OCI-LY1 (cell line): Measurements from ENCODE around the gene MAPK11.

ENCODE experiments used
- H2AFZ ChIP-seq: fragments of 200-600 bp; sonication (generic), shearing (Covaris generic); 2 replicates; pipeline ENCODE4 v1.6.0; 2014; ENCODE audit warnings: antibody characterized with exemption, mild to moderate bottlenecking, low read length
- H3F3A ChIP-seq: fragments of 200-600 bp; sonication (generic), shearing (Covaris generic); 2 replicates; pipeline ENCODE4 v1.6.0; 2014; ENCODE audit warnings: mild to moderate bottlenecking, antibody characterized with exemption, low read length, moderate library complexity; ENCODE audit not compliant: insufficient read depth
- H3K27ac ChIP-seq: fragments of 200-600 bp; sonication (generic); 2 replicates; pipeline ENCODE4 v1.5.1; 2014; ENCODE audit warnings: low read length, mixed run types, mild to moderate bottlenecking, low read depth; ENCODE audit not compliant: poor library complexity, severe bottlenecking
- H3K27me3 ChIP-seq: fragments of 200-600 bp; sonication (generic); 2 replicates; pipeline ENCODE4 v1.6.0; 2014; ENCODE audit warnings: antibody characterized with exemption, mild to moderate bottlenecking, low read length, moderate library complexity; ENCODE audit not compliant: insufficient read depth
- H3K36me3 ChIP-seq: fragments of 200-600 bp; sonication (generic); 2 replicates; pipeline ENCODE4 v1.6.1; 2014; ENCODE audit warnings: mild to moderate bottlenecking, antibody characterized with exemption, low read length, moderate library complexity, mixed read lengths; ENCODE audit not compliant: insufficient read depth
- H3K4me1 ChIP-seq: fragments of 200-600 bp; sonication (generic); 2 replicates; pipeline ENCODE4 v1.5.1; 2014; ENCODE audit warnings: mild to moderate bottlenecking, low read length, moderate library complexity; ENCODE audit not compliant: insufficient read depth, severe bottlenecking
- H3K4me2 ChIP-seq: fragments of 200-600 bp; sonication (generic), shearing (Covaris generic); 2 replicates; pipeline ENCODE4 v1.6.1; 2014; ENCODE audit warnings: low read length
- H3K4me3 ChIP-seq: fragments of 200-600 bp; sonication (generic); 2 replicates; pipeline ENCODE4 v1.5.1; 2014; ENCODE audit warnings: low read length, low read depth, mild to moderate bottlenecking, mixed read lengths; ENCODE audit not compliant: poor library complexity, severe bottlenecking
- H3K79me2 ChIP-seq: fragments of 200-600 bp; shearing (Covaris generic); 2 replicates; pipeline ENCODE4 v1.6.1; 2016; ENCODE audit warnings: mixed run types, low read length, mixed read lengths; ENCODE audit not compliant: insufficient read depth
- H3K9ac ChIP-seq: fragments of 200-600 bp; sonication (generic), shearing (Covaris generic); 2 replicates; pipeline ENCODE4 v1.6.1; 2014; ENCODE audit warnings: mild to moderate bottlenecking, low read length, mixed read lengths
- H3K9me2 ChIP-seq: fragments of 200-600 bp; sonication (generic), shearing (Covaris generic); 2 replicates; pipeline ENCODE4 v1.6.1; 2014; ENCODE audit warnings: low read depth, mild to moderate bottlenecking, low read length, mixed read lengths
- H3K9me3 ChIP-seq: fragments of 200-600 bp; shearing (Covaris generic); 2 replicates; pipeline ENCODE4 v1.6.1; 2014; ENCODE audit warnings: low read length, mixed read lengths
- H4K20me1 ChIP-seq: fragments of 200-600 bp; sonication (generic), shearing (Covaris generic); 2 replicates; pipeline ENCODE4 v1.6.0; 2016; ENCODE audit warnings: mild to moderate bottlenecking, low read length; ENCODE audit not compliant: insufficient read depth
- EZH2 ChIP-seq: fragments of 200-600 bp; sonication (generic), shearing (Covaris generic); IDR thresholded peaks from 2 replicates; pipeline ENCODE4 v1.8.0; 2017; ENCODE audit warnings: borderline replicate concordance, mixed run types, mild to moderate bottlenecking, antibody characterized with exemption, low read length, moderate library complexity, mixed read lengths
- TF ChIP-seq, protein P1 (sequence below): fragments of 200-600 bp; sonication (generic), shearing (Covaris generic); IDR thresholded peaks from 2 replicates; pipeline ENCODE4 v1.5.1; 2017; ENCODE audit warnings: mild to moderate bottlenecking, antibody characterized with exemption, low read length, moderate library complexity, mixed read lengths

Gene MAPK11

DNA sequence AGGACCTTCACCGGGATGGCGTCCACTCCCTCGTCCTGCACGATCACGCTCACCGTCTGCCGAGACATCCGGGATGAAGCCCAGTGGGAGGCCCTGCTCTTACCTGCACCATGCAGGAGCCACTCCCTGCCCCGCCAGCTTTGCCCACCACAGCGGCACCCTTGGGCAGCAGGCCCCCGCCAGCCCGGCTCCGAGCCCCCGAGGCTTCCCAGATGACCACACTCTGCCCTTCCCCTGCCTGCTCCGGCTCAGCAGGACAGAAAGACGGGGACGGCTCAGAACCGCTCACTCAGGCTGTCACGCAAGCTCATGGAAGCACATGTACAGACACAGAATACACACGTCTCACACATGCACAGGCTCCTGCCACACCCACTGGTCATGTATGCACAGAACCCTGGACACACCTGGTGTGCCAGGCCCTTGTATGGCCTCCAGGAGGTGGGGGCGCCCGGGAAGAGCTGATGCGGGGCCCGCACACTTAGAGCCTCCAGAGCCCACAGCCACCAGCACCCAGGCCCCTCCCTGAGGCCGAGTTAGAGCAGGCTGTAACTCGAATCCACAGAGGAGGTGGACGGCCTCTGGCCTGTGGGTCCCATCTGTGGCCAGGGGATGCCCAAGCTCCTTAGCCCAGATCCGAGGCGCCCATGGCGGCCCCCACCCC, 8.9 kb upstream of the MAPK11 start:
- no peaks in the 10 kb centered on the region for H3K9me2 ChIP-seq
- H3K79me2 ChIP-seq: no peaks in the 10 kb centered on the region
- H4K20me1 ChIP-seq: no peaks in the 10 kb centered on the region
- H3K9ac ChIP-seq: no peak overlapping the region
- no peak for TF ChIP-seq EZH2
- TF ChIP-seq, protein P1, sequence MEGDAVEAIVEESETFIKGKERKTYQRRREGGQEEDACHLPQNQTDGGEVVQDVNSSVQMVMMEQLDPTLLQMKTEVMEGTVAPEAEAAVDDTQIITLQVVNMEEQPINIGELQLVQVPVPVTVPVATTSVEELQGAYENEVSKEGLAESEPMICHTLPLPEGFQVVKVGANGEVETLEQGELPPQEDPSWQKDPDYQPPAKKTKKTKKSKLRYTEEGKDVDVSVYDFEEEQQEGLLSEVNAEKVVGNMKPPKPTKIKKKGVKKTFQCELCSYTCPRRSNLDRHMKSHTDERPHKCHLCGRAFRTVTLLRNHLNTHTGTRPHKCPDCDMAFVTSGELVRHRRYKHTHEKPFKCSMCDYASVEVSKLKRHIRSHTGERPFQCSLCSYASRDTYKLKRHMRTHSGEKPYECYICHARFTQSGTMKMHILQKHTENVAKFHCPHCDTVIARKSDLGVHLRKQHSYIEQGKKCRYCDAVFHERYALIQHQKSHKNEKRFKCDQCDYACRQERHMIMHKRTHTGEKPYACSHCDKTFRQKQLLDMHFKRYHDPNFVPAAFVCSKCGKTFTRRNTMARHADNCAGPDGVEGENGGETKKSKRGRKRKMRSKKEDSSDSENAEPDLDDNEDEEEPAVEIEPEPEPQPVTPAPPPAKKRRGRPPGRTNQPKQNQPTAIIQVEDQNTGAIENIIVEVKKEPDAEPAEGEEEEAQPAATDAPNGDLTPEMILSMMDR: no peak
- H3F3A ChIP-seq: no peaks in the 10 kb centered on the region
- no peak overlapping the region for H3K4me3 ChIP-seq
- no peak overlapping the region for H3K27ac ChIP-seq
- no peaks in the 10 kb centered on the region for H3K4me1 ChIP-seq
- no peak overlapping the region for H3K4me2 ChIP-seq
- H3K36me3 ChIP-seq: no peaks in the 10 kb centered on the region
- no peaks in the 10 kb centered on the region for H3K9me3 ChIP-seq
- H3K27me3 ChIP-seq: peaks cover 7% of the 10 kb centered on the region; the same call in 1 of the 2 replicates
- no peak overlapping the region for H2AFZ ChIP-seq

DNA sequence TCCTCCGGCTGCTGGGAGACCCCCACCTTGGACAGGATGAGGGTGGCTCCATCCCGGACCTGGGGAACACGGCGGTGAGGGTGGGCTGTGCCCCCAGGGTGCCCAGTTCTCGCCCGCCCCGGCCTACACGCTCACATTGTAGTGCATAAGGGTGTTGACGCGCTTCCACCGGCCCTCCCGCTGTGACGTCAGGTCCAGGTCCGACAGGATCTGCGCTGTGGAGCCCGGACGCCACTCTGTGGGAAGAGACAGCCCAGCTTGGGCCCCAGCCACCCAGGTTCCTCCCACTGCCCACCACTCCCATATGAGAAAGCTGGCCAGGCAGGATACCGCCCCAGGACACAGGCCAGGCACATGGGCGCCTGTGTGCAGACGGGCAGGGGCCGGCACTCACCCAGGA, 8.3 kb upstream of the MAPK11 start:
- Histone ChIP-seq H3K9ac (no peak overlapping the region), H2AFZ (no peak overlapping the region), H3K79me2 (no peaks in the 10 kb centered on the region), H3K4me1 (no peaks in the 10 kb centered on the region), H3K36me3 (no peaks in the 10 kb centered on the region), H3K27ac (no peak overlapping the region), H3K27me3 (peaks cover 7% of the 10 kb centered on the region; the same call in 1 of the 2 replicates), H3K4me2 (no peak overlapping the region), H3F3A (no peaks in the 10 kb centered on the region), H3K9me3 (no peaks in the 10 kb centered on the region), H3K9me2 (no peaks in the 10 kb centered on the region), H3K4me3 (no peak overlapping the region), H4K20me1 (no peaks in the 10 kb centered on the region)
- TF ChIP-seq, protein P1: no peak
- TF ChIP-seq EZH2: no peak

DNA sequence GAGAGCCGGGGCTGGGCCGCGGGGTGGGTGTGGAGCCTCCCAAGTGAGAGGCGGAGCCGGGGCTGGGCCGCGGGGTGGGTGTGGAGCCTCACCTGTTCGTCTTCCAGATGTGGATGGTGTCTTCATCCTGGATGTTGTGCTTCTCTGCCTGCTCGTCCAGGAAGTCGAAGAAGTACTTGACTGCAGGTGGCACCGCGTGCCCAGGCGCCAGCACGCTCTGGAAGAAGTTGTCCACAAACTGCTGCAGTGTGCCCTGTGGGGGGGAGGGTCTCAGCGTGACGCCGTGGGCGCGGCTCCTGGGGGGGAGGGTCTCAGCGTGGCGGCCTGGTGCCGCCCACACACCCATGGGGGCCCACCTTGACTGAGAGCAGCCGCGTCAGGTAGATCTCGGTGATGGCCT, 7.6 kb upstream of the MAPK11 start:
- no peak overlapping the region for H3K4me3 ChIP-seq
- H3K27ac ChIP-seq: no peak overlapping the region
- no peaks in the 10 kb centered on the region for H4K20me1 ChIP-seq
- no peak overlapping the region for H2AFZ ChIP-seq
- no peak overlapping the region for H3K9ac ChIP-seq
- TF ChIP-seq, protein P1: no peak
- TF ChIP-seq EZH2: no peak
- no peaks in the 10 kb centered on the region for H3K9me2 ChIP-seq
- no peaks in the 10 kb centered on the region for H3F3A ChIP-seq
- no peaks in the 10 kb centered on the region for H3K4me1 ChIP-seq
- no peaks in the 10 kb centered on the region for H3K79me2 ChIP-seq
- H3K27me3 ChIP-seq: peaks cover 7% of the 10 kb centered on the region; the same call in 1 of the 2 replicates
- H3K36me3 ChIP-seq: no peaks in the 10 kb centered on the region
- no peak overlapping the region for H3K4me2 ChIP-seq
- no peaks in the 10 kb centered on the region for H3K9me3 ChIP-seq
